Activated T-helper 1 cell treated with Interleukin-2 at 50 U/mL for 16 hours (primary cell): Measurements from ENCODE around the gene ATP8B1.
"Not testable (repeated sequence)": the region's sequence is repeated elsewhere in the genome, so short reads cannot be mapped to it uniquely, and the experiment has no call there.

ENCODE experiments used
- DNase-seq: peaks from one replicate; pipeline ENCODE4 v3.0.0-alpha.2; 2020; ENCODE audit warnings: low read depth

ATP8B1 gene

GRCh38 chr18:57660961-57661360, 142.2 kb downstream of the ATP8B1 start:
- no peak for DNase-seq

DNA sequence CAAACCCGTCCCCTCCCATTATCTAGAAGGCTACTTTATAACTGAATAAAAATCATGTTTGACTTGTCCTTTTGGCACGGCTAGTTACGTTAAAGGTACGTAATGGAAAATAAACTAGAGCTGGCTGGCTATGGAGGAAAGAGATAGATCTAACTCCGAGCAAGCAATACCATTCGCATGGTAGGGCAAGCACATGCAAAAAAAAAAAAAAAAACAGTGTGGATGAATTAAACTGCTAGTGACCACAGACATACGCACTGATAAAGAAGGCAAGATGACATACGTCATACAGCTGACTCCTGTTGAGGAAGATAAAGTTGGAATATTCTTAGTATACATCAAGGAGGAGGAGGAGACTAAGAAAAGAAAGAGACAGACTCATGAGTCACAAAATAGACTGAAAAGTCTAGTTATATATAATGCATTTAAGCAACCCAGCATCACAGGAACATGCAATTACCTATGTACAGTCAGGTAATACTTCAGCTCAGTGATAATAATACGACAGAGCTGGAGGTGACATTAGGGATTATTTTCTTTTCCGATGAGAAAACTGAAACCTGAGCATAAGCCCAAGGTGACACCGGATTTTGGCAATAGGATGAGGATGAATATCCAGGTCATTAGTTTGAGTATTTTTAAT, 143.5 kb downstream of the ATP8B1 start:
- DNase-seq = no peak

DNA sequence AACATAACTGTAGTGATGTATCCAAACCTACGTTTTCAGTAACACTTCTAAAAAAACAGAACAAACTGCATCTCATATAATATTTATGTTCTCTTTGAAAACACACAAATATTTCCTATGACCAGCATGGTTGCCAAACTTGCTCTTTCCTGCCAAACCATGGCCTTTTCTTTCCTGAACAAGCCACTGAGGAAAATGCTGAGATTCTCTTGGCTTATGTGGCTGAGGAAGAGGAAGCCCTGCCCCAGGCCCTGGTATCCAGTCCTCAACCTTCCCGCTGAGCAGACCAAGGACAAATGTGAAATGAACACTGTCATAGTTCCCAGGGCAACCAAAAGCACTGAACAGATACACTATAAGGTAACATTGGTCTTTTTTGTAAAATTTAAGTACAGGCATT, 145.6 kb downstream of the ATP8B1 start:
- no peak for DNase-seq

DNA sequence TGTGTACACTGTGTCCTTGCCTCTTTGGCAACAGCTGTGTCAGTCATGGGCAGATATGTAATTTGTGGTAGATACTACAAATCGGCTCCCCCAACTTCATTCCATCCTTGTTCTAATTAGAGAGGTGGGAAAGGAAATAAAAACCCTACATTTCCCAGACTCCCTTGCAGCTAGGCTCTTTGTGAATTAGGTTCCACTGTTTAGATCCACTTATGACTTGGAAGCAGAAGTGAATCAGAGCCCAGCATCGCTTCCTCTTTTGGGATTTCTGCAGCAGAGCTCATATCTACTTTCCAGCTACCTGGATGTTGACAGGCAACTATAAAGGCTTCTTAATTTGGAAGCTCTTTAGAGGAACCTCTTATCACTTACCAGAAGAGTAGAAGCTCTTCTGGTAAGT, 147.4 kb downstream of the ATP8B1 start:
- DNase-seq = no peak

- DNase-seq = no peak
Measured at GRCh38 chr18:57651914-57652313, 151.2 kb downstream of the ATP8B1 start.

GRCh38 chr18:57649556-57650500, 153.3 kb downstream of the ATP8B1 start:
- no peak for DNase-seq

- no peak for DNase-seq
Measured at GRCh38 chr18:57648414-57648813, 154.7 kb downstream of the ATP8B1 start.

GRCh38 chr18:57644540-57644939, 158.6 kb downstream of the ATP8B1 start:
- DNase-seq = no peak

- not testable (repeated sequence) for DNase-seq
Measured at GRCh38 chr18:57643726-57644125, 159.4 kb downstream of the ATP8B1 start.

DNA sequence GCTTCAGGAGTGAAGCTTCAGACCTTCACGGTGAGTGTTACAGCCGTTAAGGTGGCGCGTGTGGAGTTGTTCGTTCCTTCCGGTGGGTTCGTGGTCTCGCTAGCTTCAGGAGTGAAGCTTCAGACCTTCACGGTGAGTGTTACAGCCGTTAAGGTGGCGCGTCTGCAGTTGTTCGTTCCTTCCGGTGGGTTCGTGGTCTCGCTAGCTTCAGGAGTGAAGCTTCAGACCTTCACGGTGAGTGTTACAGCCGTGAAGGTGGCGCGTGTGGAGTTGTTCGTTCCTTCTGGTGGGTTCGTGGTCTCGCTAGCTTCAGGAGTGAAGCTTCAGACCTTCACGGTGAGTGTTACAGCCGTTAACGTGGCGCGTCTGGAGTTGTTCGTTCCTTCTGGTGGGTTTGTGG, 160.7 kb downstream of the ATP8B1 start:
- not testable (repeated sequence) for DNase-seq

- DNase-seq = no peak
Measured at GRCh38 chr18:57640749-57641148, 162.4 kb downstream of the ATP8B1 start.

GRCh38 chr18:57640236-57640635, 162.9 kb downstream of the ATP8B1 start:
- DNase-seq = no peak

- no peak for DNase-seq
Measured at GRCh38 chr18:57635003-57635822, 167.9 kb downstream of the ATP8B1 start.

DNA sequence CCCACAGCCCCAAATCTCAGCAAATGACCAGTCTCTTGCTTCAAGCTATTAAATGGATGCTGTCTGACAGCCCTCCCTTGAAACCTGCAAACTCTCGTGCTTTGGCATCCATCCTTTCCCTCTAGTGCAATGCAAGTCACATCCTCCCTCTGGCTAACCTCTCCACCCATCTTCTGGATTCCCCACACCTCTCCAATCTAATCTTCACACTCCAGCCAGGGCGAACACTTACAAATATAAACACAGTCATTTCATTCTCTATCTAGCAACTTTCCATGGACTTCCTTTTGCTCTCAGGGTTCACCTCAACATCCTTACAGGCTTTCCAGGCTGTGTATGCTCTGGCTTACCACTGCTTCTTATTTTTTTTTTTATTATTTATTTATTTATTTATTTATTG, 171.4 kb downstream of the ATP8B1 start:
- DNase-seq = no peak

DNA sequence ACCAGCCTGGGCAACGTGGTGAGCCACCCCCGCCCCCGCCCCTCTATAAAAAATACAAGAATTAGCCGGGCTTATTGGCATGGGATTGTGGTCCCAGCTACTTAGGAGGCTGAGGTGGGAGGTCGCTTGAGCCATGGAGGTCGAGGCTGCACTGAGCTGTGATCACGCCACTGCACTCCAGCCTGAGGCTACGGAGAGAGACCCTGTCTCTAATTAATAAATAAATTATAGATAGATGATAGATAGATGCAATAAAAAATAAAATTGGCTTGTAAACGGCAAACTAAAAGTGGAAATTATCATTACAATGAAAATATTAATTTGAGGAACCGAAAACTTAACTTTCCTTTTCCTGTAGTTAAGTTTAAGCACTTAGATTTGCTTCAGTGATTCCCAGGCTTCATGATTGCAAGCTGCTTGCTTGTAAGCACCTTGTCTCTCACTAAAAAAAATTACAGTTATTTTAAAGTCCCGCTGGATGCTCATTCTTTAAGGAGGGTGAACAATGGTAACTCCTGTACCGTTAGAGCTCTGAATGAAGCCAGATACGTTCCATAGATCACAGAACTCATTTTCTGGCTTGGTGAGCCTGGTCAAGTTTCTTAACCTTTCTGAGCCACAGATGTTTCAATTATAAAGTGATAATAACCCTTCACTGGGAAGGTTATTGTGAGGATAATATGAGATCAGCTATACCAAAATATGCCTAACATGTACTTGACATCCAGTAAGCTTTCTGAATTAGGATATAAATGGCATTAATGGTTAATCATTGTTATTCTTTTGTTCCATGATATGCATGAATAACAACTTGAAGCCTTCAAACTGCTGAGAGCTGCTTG, 172.1 kb downstream of the ATP8B1 start:
- DNase-seq = no peak

- DNase-seq = peak; percentile 87
Measured at GRCh38 chr18:57630002-57630753, 172.9 kb downstream of the ATP8B1 start.

GRCh38 chr18:57629422-57629821, 173.7 kb downstream of the ATP8B1 start:
- DNase-seq = no peak

DNA sequence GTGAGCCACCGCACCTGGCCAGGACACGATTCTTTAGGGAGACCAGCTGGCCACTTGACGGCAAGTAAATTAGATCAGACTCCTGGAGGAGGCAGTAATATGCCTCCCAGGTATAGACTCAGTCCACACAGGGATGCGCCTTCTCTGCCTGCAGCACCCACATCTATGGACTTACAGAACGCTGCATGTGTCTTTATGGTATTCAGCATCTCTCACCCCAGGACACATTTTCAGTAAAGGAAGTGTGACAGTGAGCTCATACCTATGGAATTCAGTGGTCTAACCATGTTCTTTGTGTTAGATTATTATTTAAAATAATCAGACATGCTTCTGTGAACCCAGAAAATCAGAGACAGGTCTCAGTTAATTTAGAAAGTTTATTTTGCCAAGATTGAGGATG, 175.6 kb downstream of the ATP8B1 start:
- DNase-seq = no peak

GRCh38 chr18:57624988-57625387, 178.1 kb downstream of the ATP8B1 start:
- DNase-seq = no peak

DNA sequence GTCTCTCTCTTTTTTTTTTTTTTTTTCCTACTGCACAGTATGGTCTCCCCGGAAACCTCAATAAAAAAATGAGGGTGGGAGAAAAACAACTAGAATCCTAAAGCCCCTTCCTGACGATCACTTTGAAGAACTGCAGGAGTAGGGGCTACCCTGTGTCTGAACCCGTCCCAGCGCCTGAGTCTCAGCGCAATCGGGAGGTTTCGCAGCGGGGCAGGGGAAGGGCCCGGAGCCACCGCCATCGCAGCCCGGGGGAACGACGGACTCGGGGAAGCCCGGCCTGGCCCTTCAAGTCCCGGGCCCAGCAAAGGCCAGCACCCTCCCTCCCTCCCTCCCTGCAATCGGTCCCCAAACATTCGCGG, 181.9 kb downstream of the ATP8B1 start:
- DNase-seq = peak; percentile 3

DNA sequence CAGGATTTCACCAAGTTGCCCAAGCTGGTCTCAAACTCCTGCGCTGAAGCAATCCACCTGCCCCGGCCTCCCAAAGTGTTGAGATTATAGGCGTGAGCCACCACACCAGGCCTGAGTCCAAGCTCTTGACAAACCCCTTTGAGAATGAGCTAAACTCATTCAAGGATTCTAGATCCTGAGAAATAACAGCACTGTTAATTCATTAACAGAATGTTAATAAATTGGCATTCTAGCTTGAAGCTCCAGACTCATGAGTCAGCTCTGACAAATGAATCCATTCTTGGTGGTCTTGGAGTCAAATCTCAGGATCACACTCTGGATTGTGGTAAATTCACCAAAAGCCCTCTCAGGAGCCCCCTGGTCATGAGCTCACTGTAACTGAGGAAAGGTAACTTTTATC, 183.2 kb downstream of the ATP8B1 start:
- no peak for DNase-seq
